ENCODE measurements around the gene APOBEC3A.

DNA sequence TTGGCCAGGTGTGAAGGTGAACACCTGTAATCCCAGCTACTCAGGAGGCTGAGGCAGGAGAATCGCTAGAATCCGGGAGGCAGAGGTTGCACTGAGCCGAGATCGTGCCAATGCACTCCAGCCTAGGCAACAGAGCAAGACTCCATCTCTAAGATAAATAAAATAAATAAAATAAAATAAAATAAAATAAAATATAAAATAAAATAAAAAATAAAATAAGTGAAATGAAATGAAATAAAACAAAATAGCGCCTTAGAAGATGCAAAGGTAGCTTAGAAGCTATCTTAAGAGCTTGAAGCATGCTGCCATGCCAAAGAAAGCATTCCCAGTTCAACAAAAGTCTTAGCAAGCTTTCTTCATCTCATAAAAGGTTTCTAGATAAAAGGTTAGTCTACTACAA, 49.8 kb downstream of the APOBEC3A start:
- TF ChIP-seq, protein P1, sequence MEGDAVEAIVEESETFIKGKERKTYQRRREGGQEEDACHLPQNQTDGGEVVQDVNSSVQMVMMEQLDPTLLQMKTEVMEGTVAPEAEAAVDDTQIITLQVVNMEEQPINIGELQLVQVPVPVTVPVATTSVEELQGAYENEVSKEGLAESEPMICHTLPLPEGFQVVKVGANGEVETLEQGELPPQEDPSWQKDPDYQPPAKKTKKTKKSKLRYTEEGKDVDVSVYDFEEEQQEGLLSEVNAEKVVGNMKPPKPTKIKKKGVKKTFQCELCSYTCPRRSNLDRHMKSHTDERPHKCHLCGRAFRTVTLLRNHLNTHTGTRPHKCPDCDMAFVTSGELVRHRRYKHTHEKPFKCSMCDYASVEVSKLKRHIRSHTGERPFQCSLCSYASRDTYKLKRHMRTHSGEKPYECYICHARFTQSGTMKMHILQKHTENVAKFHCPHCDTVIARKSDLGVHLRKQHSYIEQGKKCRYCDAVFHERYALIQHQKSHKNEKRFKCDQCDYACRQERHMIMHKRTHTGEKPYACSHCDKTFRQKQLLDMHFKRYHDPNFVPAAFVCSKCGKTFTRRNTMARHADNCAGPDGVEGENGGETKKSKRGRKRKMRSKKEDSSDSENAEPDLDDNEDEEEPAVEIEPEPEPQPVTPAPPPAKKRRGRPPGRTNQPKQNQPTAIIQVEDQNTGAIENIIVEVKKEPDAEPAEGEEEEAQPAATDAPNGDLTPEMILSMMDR (IDR thresholded peaks at IDR 0.05): no peak
- TF ChIP-seq EZH2 (IDR thresholded peaks at IDR 0.05; ENCODE audit: borderline replicate concordance, insufficient read depth, low read depth, low read length, poor library complexity, severe bottlenecking): no peak

Measured in B cell (primary cell).